Ishikawa (cell line): ENCODE data around the gene AFDN.
A peak's percentile ranks its signal among the peaks of the same experiment; 100 is the strongest.

Experiments
- CEBPB ChIP-seq: IDR thresholded peaks from 2 replicates; pipeline ENCODE4 v1.6.1; 2012
- CREB1 ChIP-seq: IDR thresholded peaks from 2 replicates; pipeline ENCODE4 v1.6.1; 2012; ENCODE audit warnings: low read depth
- EGR1 ChIP-seq: IDR thresholded peaks from 2 replicates; pipeline ENCODE4 v1.6.1; 2012
- EP300 ChIP-seq: IDR thresholded peaks from 2 replicates; pipeline ENCODE4 v1.6.1; 2012; ENCODE audit warnings: borderline replicate concordance
- FOXM1 ChIP-seq: IDR thresholded peaks from 2 replicates; pipeline ENCODE4 v1.6.1; 2012; ENCODE audit warnings: low read depth, borderline replicate concordance
- NFIC ChIP-seq: IDR thresholded peaks from 2 replicates; pipeline ENCODE4 v1.6.1; 2012
- RAD21 ChIP-seq: IDR thresholded peaks from 2 replicates; pipeline ENCODE4 v1.6.1; 2012; ENCODE audit warnings: low read depth
- TAF1 ChIP-seq: IDR thresholded peaks from 2 replicates; pipeline ENCODE4 v1.6.1; 2012; ENCODE audit warnings: low read depth, mild to moderate bottlenecking
- TCF12 ChIP-seq: IDR thresholded peaks from 2 replicates; pipeline ENCODE4 v1.6.1; 2012; ENCODE audit warnings: low read depth
- TEAD4 ChIP-seq: IDR thresholded peaks from 2 replicates; pipeline ENCODE4 v1.6.1; 2012
- YY1 ChIP-seq: IDR thresholded peaks from 2 replicates; pipeline ENCODE4 v1.6.1; 2012; ENCODE audit warnings: low read depth
- ZBTB7A ChIP-seq: IDR thresholded peaks from 2 replicates; pipeline ENCODE4 v1.6.1; 2012; ENCODE audit warnings: low read depth
- TF ChIP-seq, protein P1 (sequence below): IDR thresholded peaks from 2 replicates; pipeline ENCODE4 v1.6.1; 2012; ENCODE audit warnings: low read depth, mild to moderate bottlenecking
- TF ChIP-seq, protein P2 (sequence below): IDR thresholded peaks from 2 replicates; pipeline ENCODE4 v1.6.1; 2012
- TF ChIP-seq, protein P3 (sequence below): IDR thresholded peaks from 2 replicates; pipeline ENCODE4 v1.6.1; 2012

The AFDN gene

DNA sequence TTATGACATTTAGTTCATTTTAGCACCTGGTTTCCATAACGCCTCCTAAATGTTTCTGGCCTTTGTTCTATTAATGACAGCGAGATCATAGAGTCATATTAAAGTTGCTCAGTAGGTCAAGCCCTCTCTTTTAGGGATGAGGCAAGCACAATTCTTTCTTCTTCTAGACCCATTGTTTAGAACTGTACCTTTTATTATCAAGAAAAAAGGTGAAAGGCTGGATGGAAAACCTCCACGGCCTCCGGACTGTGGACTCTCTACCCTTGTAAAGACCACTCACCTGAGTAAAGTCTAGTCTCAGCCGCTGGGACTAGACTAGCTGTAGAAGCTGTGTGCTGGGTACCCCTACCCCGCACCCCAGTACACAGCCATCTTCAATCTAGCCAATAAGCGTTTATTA is 6.0 kb upstream of the AFDN start:
- no peak for TF ChIP-seq TAF1
- TF ChIP-seq, protein P1, sequence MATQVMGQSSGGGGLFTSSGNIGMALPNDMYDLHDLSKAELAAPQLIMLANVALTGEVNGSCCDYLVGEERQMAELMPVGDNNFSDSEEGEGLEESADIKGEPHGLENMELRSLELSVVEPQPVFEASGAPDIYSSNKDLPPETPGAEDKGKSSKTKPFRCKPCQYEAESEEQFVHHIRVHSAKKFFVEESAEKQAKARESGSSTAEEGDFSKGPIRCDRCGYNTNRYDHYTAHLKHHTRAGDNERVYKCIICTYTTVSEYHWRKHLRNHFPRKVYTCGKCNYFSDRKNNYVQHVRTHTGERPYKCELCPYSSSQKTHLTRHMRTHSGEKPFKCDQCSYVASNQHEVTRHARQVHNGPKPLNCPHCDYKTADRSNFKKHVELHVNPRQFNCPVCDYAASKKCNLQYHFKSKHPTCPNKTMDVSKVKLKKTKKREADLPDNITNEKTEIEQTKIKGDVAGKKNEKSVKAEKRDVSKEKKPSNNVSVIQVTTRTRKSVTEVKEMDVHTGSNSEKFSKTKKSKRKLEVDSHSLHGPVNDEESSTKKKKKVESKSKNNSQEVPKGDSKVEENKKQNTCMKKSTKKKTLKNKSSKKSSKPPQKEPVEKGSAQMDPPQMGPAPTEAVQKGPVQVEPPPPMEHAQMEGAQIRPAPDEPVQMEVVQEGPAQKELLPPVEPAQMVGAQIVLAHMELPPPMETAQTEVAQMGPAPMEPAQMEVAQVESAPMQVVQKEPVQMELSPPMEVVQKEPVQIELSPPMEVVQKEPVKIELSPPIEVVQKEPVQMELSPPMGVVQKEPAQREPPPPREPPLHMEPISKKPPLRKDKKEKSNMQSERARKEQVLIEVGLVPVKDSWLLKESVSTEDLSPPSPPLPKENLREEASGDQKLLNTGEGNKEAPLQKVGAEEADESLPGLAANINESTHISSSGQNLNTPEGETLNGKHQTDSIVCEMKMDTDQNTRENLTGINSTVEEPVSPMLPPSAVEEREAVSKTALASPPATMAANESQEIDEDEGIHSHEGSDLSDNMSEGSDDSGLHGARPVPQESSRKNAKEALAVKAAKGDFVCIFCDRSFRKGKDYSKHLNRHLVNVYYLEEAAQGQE, result no peak
- no peak for TF ChIP-seq FOXM1
- TF ChIP-seq TEAD4, result no peak
- TF ChIP-seq CREB1, result no peak
- no peak for TF ChIP-seq CEBPB
- TF ChIP-seq, protein P2, sequence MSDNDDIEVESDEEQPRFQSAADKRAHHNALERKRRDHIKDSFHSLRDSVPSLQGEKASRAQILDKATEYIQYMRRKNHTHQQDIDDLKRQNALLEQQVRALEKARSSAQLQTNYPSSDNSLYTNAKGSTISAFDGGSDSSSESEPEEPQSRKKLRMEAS, result no peak
- TF ChIP-seq TCF12, result no peak
- TF ChIP-seq ZBTB7A, result no peak
- no peak for TF ChIP-seq EGR1
- no peak for TF ChIP-seq EP300

DNA sequence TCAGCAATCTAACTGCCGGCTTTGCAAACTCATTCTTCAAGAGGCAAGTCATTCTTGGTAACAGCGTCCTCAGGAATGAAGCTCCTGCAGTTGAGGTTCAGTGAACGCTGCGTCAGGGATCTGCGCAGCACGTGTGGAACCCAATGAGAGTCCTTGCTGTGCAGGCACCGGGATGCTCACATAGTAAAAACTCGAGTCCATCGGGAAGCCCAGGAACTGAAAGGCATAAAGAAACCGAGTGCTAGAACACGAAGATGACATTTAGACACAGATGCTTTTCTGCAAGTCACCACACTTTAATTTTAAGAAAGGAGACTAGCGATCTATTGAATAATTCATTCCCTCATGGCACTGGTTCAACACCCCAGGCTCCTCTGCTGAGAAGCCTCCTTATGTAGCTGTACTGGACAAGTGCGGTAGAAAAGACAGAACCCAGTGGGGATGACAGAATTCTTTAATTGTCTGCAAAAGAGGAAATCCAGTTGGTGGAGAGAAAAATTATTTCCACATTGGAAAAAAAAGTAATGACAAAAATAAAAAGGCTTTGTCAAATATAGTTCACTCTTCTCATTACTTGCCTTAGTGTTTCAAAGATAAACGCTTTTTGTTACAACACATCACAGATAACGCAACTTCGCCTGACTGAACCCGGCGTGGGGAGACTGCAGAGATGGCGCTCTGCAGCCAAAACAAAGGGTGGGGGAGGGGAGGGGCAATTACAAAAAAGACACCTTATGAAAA is 1.9 kb upstream of the AFDN start:
- TF ChIP-seq, protein P3, sequence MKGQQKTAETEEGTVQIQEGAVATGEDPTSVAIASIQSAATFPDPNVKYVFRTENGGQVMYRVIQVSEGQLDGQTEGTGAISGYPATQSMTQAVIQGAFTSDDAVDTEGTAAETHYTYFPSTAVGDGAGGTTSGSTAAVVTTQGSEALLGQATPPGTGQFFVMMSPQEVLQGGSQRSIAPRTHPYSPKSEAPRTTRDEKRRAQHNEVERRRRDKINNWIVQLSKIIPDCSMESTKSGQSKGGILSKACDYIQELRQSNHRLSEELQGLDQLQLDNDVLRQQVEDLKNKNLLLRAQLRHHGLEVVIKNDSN, result no peak
- TF ChIP-seq, protein P2, result no peak
- no peak for TF ChIP-seq TAF1
- TF ChIP-seq ZBTB7A, result no peak
- TF ChIP-seq TEAD4, result no peak
- no peak for TF ChIP-seq EGR1
- TF ChIP-seq CREB1, result no peak
- TF ChIP-seq FOXM1, result no peak
- TF ChIP-seq CEBPB, result no peak
- no peak for TF ChIP-seq EP300

DNA sequence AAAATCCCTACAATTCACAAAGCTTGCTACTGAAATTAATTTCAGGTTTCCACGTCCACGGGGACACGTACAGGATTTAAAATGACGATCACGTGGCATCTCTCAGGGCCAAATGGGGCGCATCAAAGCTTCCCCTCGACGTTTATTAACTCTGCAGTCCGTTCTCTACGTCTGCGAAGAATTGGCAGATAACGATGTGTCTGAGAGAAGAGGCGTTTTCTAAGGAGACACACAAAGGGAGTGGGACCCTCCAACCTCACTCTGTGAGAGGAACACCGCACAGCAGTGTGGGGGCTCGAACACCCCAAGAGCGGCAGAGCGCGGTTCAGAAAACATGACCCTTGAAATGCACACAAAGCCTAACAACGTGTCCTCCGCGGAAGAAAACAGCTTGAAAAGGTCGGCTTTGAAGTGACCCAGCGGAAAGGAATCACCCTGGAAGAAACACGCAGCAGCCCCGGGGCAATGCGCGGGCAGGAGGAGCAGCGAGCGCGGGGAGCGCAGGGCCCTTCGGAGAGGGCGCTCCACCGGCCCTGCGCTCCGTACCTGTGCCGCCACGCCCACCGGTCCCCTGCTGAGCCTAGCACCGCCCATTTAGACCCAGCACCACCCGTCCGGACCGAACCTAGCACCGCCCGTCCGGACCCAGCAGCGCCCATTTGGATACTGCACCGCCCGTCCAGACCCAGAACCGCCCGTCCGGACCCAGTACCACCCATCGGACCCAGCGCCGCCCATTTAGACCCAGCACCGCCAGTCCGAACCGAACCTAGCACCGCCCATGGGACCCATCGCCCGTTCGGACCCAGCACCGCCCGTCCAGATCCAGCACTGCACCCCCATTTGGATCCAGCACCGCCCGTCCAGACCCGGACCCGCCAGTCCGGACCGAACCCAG is 1.1 kb upstream of the AFDN start:
- TF ChIP-seq TCF12, result no peak

DNA sequence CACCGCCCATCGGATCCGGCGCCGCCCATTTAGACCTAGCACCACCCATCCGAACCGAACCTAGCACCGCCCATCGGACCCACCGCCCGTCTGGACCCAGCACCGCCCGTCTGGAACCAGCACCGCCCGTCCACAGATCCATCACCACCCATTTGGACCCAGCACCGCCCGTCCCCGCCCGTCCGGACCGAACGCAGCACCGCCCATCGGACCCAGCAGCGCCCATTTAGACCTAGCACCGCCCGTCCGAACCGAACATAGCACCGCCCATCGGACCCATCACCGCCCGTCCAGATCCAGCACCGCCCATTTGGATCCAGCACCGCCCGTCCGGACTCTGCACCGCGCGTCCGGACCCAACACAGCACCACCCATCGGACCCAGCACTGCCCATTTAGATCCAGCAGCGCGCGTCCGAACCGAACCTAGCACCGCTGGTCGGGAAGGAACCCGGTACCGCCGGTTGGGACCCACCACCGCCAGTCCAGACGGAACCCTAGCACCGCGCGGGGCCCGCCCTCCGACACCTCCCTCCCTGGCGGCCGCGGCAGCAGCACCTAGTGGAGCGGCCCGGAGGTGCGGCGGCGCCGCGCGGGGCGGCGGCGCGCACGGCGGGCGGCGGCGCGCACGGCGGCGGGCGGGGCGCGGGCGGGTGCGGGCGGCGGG is 348 bp upstream of the AFDN start:
- TF ChIP-seq, protein P2, result no peak
- 0 out of 2 replicates have a peak, but pooled peaks have one; percentile 2 for TF ChIP-seq TCF12

DNA sequence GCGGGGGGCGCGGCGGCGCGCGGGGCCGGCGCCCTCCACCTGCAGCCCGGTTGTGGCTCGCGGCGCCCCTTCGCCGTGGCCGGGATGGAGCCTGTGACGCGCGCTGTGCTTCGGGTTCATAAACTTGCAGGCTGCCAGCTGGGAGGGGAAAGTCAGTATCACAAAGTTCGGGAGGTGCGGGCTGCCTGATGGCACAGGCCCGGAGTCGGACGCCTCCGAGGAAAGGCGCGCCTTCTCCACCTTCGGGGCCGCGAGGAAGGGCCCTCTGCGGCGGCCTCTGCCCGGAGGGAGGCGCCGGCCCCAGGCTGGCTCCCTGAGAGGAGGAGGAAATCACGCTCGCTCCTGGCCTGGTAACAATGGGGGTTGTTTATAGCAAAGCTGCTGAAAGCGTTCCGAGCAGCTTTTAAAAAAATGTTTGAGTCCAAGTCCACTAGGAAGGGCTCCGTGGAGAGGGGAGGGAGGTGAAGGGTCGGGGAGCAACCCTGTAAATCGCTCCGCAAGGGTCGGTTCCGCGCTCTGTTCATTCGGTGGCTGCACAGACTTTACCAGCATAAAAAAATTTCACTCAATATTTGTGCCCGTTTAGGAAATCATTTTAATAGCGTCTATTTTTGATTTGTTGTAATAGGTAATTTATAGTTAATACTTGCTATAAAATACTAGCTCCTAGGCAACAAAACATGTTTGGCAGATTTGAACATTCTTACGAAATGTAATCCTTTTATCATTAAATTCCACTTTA is 1.0 kb downstream of the AFDN start:
- TF ChIP-seq EGR1, result no peak
- TF ChIP-seq FOXM1, result no peak
- TF ChIP-seq, protein P2, result peak; percentile 44
- TF ChIP-seq CREB1, result no peak

DNA sequence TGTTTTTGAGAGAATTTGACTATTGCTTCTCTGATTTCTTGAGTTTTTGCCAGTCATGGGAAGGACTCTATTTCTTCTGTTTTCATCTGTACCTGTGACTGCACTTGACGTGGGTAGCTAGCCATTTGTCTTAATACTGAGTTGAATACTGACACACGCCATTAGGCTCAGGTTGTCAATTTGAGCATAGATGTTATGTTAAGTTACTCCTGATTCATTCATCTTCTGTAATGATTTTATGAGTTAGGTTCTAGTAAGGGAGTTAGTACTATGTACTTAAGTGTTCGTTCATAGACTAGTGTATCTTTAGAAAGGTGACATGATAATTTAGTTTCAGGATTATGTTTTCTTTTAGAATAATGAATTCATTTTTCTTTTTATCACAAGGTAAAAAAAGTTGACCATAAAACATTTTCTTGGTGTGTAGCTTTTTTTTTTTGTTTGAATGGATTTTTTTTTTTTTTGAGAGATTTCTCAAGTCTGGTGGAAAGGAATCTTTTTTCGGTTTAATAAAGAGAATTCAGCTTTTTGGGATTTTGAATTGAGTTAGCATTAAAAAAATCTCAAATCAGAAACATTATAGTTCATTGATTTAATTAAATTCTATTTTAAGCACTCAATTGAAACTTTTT is 1.7 kb downstream of the AFDN start:
- TF ChIP-seq FOXM1 (no peak), NFIC (no peak), CEBPB (no peak), EGR1 (no peak), YY1 (no peak), CREB1 (no peak), TEAD4 (no peak), RAD21 (no peak), EP300 (no peak), TCF12 (no peak), ZBTB7A (no peak), TAF1 (no peak)
- TF ChIP-seq, protein P1, result no peak
- TF ChIP-seq, protein P2, result no peak
- TF ChIP-seq, protein P3, result no peak
